KOPT-K1 (cell line): ENCODE measurements around the gene PRR22.
A peak's percentile ranks its signal among the peaks of the same experiment; 100 is the strongest.

Source experiments
- H3K27ac ChIP-seq: fragments of 200-600 bp; sonication (generic); 2 replicates; pipeline ENCODE4 v1.5.1; 2016; ENCODE audit warnings: antibody characterized with exemption, mild to moderate bottlenecking, low read depth, low read length; ENCODE audit not compliant: poor library complexity, severe bottlenecking
- H3K36me3 ChIP-seq: fragments of 200-600 bp; sonication (generic); 2 replicates; pipeline ENCODE4 v1.5.1; 2017; ENCODE audit warnings: antibody characterized with exemption, mild to moderate bottlenecking, low read length, moderate library complexity; ENCODE audit not compliant: insufficient read depth
- H3K9me3 ChIP-seq: fragments of 200-600 bp; sonication (generic); 2 replicates; pipeline ENCODE4 v1.5.1; 2017; ENCODE audit warnings: antibody characterized with exemption, low read length, mild to moderate bottlenecking; ENCODE audit not compliant: insufficient read depth, poor library complexity, severe bottlenecking

Gene PRR22

DNA sequence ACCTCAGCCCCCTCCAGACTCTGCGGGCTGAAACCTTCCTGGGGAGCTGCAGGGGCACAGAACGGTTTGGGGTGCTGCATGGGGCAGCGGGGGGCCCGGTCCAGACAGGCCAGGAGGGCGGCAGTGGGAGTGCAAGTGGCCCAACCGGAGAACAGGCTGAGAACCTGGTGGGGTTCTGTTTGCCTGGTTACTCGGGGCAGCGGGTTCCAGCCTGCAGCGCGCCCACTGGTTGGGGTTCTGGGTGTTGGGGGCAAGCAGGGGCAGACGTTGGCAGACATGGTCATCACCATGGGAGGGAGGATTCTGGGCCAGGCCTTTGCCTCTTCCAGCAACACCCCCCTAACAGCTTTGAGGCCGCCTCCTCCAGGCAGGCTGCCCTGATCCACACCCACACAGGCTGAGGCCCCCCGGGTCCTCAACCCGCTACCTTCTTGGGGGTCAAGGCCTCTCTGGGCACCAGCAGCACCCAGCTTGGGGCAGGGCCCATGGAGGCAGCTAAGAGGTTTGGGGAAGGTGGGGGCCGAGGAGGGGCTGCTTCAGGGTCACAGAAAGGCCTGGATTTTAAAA is at the start of gene PRR22:
Gene PRR22, minus strand, starts transcription at position 166 of the 567 bp plus-strand sequence. Its CDS starts 86 bp downstream, at position 80.
- peaks cover 72% of the 10 kb centered on the region for H3K36me3 ChIP-seq
- H3K9me3 ChIP-seq, result no peaks in the 10 kb centered on the region
- H3K27ac ChIP-seq, result no peak within 1 kb of the TSS

- Histone ChIP-seq H3K9me3 (no peaks in the 10 kb centered on the region), H3K36me3 (no peaks in the 10 kb centered on the region), H3K27ac (no peak overlapping the region)
These were observed 48.1 kb upstream of the PRR22 start for GRCh38 chr19:5832527-5833216.

GRCh38 chr19:5832061-5832460 is 47.5 kb upstream of the PRR22 start:
- no peak overlapping the region for H3K27ac ChIP-seq
- no peaks in the 10 kb centered on the region for H3K9me3 ChIP-seq
- H3K36me3 ChIP-seq, result no peaks in the 10 kb centered on the region

DNA sequence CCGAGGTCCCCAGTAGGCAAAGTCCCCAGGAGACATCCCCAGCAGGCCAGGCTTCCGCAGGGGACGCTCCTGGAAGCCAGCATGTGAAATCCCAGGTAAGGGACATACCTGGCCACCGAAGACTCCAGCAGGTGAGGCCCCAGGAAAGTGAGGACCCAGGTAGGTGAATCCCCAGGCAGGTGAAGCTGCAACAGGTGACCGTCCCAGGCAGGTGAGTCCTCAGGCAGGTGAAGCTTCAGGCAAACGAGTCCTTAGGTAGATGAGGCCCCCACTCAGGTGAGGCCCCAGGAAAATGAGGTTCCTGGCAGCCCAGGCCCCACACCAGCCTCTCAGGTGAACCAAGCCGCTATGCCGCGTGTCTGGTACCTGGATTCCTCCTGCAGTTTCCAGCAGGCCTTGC is 46.6 kb upstream of the PRR22 start:
- Histone ChIP-seq H3K36me3 (no peaks in the 10 kb centered on the region), H3K27ac (no peak overlapping the region), H3K9me3 (no peaks in the 10 kb centered on the region)

- H3K9me3 ChIP-seq, result no peaks in the 10 kb centered on the region
- H3K36me3 ChIP-seq, result no peaks in the 10 kb centered on the region
- no peak overlapping the region for H3K27ac ChIP-seq
These were observed 45.2 kb upstream of the PRR22 start for GRCh38 chr19:5829567-5830310.

GRCh38 chr19:5828661-5829566 is 44.4 kb upstream of the PRR22 start:
- Histone ChIP-seq H3K27ac (peak overlapping the region; percentile 69), H3K36me3 (no peaks in the 10 kb centered on the region), H3K9me3 (no peaks in the 10 kb centered on the region)

GRCh38 chr19:5827891-5828660 is 43.5 kb upstream of the PRR22 start:
- Histone ChIP-seq H3K36me3 (no peaks in the 10 kb centered on the region), H3K27ac (peak overlapping the region; percentile 69), H3K9me3 (no peaks in the 10 kb centered on the region)

- H3K27ac ChIP-seq, result peak overlapping the region; percentile 69
- no peaks in the 10 kb centered on the region for H3K36me3 ChIP-seq
These were observed 42.9 kb upstream of the PRR22 start for GRCh38 chr19:5827342-5827890.

DNA sequence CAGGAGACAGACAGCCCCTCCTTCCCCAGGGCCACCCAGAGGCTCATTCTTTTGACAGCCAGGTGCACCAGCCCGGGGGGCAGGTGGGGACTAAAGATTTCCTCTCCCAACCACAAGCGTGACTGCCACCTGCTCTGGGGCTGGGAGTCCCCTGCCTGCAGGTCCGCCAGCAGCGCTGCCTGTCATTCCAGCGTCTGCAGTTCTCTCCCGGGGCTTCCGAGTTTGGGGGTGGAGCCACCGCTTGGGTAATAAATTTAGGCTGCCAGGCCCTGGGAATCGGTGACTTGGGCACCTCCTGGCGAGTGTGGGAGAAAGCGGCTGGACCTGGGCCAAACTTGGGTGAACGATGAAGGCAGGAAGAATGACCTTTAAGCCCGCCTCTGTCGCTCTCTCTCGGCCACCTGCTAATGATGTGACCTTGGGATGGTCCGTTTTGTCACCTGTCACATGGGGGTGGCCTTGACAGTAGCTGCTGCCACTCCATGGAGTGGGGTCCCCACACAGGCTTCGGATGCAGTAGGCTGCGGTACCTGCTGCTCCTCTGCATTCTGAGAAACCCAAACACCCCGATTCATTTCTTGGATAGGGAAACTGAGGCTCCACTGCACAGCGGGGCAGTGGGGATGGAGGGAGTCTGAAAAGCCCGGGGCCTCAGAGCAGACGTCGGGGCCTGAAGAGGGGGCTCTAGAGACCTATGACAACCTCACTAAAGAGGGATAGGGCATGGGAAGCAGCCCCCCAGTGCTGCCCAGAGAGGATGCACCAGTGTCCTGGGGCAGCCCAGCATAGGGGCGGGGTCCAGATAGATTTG is 42.2 kb upstream of the PRR22 start:
- no peaks in the 10 kb centered on the region for H3K9me3 ChIP-seq
- H3K36me3 ChIP-seq, result no peaks in the 10 kb centered on the region
- H3K27ac ChIP-seq, result peak overlapping the region; percentile 69

More at GRCh38 chr19:5827342-5827890, 42.9 kb upstream of the PRR22 start:
- no peaks in the 10 kb centered on the region for H3K9me3 ChIP-seq

GRCh38 chr19:5825178-5825577 is 40.6 kb upstream of the PRR22 start:
- H3K36me3 ChIP-seq, result no peaks in the 10 kb centered on the region
- H3K9me3 ChIP-seq, result no peaks in the 10 kb centered on the region

GRCh38 chr19:5824751-5825150 is 40.2 kb upstream of the PRR22 start:
- H3K9me3 ChIP-seq, result no peaks in the 10 kb centered on the region
- H3K27ac ChIP-seq, result no peak overlapping the region
- no peaks in the 10 kb centered on the region for H3K36me3 ChIP-seq

More at GRCh38 chr19:5825178-5825577, 40.6 kb upstream of the PRR22 start:
- H3K27ac ChIP-seq, result no peak overlapping the region

DNA sequence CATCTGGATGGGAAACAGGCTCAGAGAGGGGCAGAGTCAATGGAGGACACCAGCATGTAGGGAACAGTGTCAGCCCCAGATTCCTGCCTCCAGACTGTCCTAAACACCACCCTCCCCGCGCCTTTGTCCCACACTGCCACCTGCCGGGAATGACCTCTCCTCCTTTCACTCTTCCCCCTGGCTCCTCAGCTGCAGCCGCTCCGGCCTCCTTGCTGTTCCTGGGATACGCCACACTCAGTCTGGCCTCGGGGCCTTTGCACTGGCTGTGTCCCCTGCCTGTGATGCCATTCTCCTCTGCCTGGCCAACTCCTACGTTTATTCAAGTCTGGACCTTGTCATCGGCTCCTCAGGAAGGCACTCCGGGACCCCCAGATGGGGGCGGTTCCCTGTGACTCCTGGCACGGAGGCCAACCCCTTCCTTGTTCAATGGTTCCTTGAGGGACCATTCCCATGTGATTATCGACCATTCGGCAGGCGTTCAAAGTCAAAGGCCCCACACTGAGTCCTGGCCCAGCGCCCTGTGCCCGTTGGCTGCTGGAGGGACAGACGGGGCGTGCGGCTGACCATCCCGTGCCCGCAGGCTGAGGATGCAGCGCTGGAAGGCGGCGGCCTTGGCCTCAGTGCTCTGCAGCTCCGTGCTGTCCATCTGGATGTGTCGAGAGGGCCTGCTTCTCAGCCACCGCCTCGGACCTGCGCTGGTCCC is 39.2 kb upstream of the PRR22 start:
- H3K9me3 ChIP-seq, result no peaks in the 10 kb centered on the region
- no peaks in the 10 kb centered on the region for H3K36me3 ChIP-seq
- no peak overlapping the region for H3K27ac ChIP-seq
